ENCODE measurements around the gene SLC25A27. TPM values are rescaled to one million over a fixed set of nuclear protein-coding genes. Genes with fewer than 3 reads are reported as not detected.

Gene SLC25A27
- total and polyA plus RNA-seq, 8 donors, result 1.6 to 55.8 (median 32.4) TPM

DNA sequence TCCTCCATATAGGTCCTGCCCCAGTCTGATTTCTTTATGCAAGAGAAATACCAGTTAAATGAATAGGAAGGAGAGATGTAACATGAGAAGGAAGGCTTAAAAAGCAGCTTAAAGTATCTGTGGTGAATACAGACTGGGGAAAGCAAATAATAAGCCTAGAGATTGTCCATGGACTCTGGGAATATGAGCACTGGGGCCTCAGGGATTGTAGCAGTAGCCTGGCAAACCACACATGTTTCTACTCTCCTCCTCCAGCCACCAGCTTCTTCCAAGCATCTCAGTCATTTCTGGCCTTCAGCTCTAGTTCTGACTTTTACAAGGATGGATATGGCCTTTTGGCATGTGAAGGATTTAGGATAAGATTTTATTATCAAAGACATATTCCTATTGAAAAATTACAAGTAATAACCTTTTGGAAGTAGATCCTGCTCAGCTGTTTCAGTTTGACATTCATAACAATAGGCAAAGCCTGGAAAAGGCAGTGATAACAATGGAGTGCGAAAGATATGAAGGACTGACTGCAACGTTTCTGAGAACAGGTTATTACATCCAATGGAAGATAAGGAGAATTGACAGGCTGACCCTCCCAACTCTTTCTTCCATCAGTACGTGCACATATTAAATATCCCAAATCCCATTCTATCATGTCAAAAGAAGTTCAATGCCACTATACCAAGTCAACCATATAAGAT lies 41.8 kb upstream of the SLC25A27 start:
- Histone ChIP-seq H3K4me1 (no peaks in the 10 kb centered on the region), H3K9me3 (no peaks in the 10 kb centered on the region), H3K27me3 (no peaks in the 10 kb centered on the region), H3K27ac (no peak overlapping the region), H3K36me3 (no peaks in the 10 kb centered on the region), H3K4me3 (no peak overlapping the region)
- DNase-seq, result no peak
- intact Hi-C loops (cut with DNase I; ENCODE audit: low total_unique reads), result no loop called here
- WGBS, 5 donors, result 65 to 77% (median 71%) methylated on average over 3 of the region's 3 CpGs
- TF ChIP-seq, protein P1, sequence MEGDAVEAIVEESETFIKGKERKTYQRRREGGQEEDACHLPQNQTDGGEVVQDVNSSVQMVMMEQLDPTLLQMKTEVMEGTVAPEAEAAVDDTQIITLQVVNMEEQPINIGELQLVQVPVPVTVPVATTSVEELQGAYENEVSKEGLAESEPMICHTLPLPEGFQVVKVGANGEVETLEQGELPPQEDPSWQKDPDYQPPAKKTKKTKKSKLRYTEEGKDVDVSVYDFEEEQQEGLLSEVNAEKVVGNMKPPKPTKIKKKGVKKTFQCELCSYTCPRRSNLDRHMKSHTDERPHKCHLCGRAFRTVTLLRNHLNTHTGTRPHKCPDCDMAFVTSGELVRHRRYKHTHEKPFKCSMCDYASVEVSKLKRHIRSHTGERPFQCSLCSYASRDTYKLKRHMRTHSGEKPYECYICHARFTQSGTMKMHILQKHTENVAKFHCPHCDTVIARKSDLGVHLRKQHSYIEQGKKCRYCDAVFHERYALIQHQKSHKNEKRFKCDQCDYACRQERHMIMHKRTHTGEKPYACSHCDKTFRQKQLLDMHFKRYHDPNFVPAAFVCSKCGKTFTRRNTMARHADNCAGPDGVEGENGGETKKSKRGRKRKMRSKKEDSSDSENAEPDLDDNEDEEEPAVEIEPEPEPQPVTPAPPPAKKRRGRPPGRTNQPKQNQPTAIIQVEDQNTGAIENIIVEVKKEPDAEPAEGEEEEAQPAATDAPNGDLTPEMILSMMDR (IDR thresholded peaks at IDR 0.05), result no peak
- no peak for TF ChIP-seq POLR2A (IDR thresholded peaks at IDR 0.05)

DNA sequence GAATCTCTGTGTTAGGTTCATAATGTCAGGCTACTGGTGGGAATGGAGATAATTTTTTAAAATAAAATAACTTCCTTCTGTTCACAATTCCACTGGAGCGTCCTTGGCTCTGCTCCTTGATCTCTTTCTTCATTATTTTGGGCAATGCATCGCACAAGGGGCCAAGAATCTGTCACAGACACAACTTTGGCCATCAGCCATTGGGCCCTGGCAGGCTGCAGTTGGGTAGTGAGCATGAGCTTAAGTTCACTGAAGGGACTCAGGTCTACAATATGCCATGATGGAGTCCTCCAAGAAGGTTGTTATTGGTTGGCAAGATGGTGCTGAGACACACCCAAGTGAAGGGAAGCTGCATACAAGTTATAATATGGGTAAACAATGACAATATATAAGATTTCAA lies 40.1 kb upstream of the SLC25A27 start:
- Histone ChIP-seq H3K36me3 (no peaks in the 10 kb centered on the region), H3K4me1 (no peaks in the 10 kb centered on the region), H3K27ac (no peak overlapping the region), H3K4me3 (no peak overlapping the region), H3K27me3 (no peaks in the 10 kb centered on the region), H3K9me3 (no peaks in the 10 kb centered on the region)
- no peak for TF ChIP-seq POLR2AphosphoS5 (IDR thresholded peaks at IDR 0.05)
- no peak for TF ChIP-seq POLR2A (IDR thresholded peaks at IDR 0.05)
- no peak for TF ChIP-seq EP300 (IDR thresholded peaks at IDR 0.05)
- TF ChIP-seq, protein P1 (IDR thresholded peaks at IDR 0.05), result no peak
- intact Hi-C loops (cut with DNase I; ENCODE audit: low total_unique reads), result no loop called here
- DNase-seq, result no peak
- WGBS, 5 donors, result 66 to 84% (median 81%) methylated on average over 2 of the region's 2 CpGs

DNA sequence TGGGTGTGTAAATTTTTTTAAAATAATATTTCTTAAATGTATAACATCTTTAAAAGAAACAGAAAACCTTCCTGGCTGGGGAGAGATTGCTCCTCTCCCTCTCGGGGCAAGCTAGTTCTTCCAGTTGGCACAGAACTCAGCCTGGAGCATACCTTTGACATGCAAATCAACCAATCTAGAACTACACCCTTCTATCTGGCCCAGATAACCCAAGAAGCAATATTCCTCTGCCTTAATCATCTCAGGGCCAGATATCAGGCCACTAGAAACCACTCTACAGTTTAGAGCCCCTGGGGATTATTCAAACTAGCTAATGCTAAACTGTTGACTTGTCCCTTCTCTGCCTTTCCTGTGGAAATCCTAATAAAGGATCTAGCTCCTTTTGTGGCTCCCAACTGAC lies 34.0 kb upstream of the SLC25A27 start:
- no peak for TF ChIP-seq POLR2AphosphoS5 (IDR thresholded peaks at IDR 0.05)
- TF ChIP-seq POLR2A (IDR thresholded peaks at IDR 0.05), result no peak
- TF ChIP-seq EP300 (IDR thresholded peaks at IDR 0.05), result no peak
- TF ChIP-seq, protein P1 (IDR thresholded peaks at IDR 0.05), result no peak
- DNase-seq, result no peak
- Histone ChIP-seq H3K4me1 (no peaks in the 10 kb centered on the region), H3K27ac (no peak overlapping the region), H3K4me3 (no peak overlapping the region), H3K27me3 (no peaks in the 10 kb centered on the region), H3K36me3 (peaks cover 0 to 10% (median 0%) of the 10 kb centered on the region in 4 donors), H3K9me3 (no peaks in the 10 kb centered on the region)
- WGBS, 5 donors, result 39 to 73% (median 45%) methylated on average over 1 of the region's 1 CpG
- intact Hi-C loops (cut with DNase I; ENCODE audit: low total_unique reads), result no loop called here

DNA sequence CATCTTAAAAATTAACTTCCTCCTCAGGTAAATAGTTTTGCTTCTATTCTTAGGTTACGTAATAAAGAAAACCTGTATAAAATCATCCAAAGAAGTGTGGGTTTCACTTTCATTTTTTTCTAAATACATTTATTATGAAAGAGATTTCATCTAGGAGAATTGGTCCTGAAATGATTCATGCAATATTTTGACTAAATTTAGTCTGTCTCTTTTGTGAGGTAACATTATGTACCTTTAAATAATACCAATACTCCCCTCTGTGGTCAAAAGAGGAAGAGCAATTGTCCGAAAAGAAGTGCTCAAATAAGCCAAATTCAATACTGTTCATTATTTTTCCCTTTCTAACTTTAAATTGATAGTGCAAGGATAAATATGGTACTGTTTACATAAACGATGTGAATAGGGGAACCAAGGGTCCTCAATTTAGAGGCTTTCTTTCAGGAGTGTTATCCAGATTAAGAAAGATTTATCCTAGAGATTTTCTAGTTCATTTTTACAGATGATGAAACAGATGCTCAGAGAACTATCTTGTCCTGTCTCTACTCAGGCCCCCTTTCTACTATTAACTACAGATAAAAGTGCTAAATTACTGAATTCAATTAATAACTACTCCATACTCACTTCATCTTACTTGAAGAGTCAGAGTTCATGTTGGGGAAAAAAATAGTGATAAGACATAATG lies 26.4 kb upstream of the SLC25A27 start:
- peaks cover 0 to 12% (median 3%) of the 10 kb centered on the region in 4 donors for H3K4me1 ChIP-seq
- intact Hi-C loops (cut with DNase I; ENCODE audit: low total_unique reads), result loop anchor here (10.0 kb wide), 1 partner anchor 202 kb away; no protein-coding TSS in a partner anchor
- no peak overlapping the region for H3K4me3 ChIP-seq
- H3K27ac ChIP-seq, result peak overlapping the region in 3 of 5 donors; percentile 34 to 44 (median 39)
- no peak for TF ChIP-seq POLR2AphosphoS5 (IDR thresholded peaks at IDR 0.05)
- TF ChIP-seq, protein P1 (IDR thresholded peaks at IDR 0.05), result peak in 5 of 7 experiments; percentile 49 to 63 (median 60)
- no peaks in the 10 kb centered on the region for H3K9me3 ChIP-seq
- H3K36me3 ChIP-seq, result peaks cover 0 to 16% (median 0%) of the 10 kb centered on the region in 4 donors
- WGBS, 5 donors, result 8 to 13% (median 10%) methylated on average over 3 of the region's 3 CpGs
- no peaks in the 10 kb centered on the region for H3K27me3 ChIP-seq
- peak in 1 of 2 donors; percentile 51 for DNase-seq
